Astrocyte of the spinal cord (primary cell): ENCODE data around the gene OTX2.

ENCODE experiments used
- DNase-seq: peaks from one replicate; pipeline ENCODE4 v3.0.0; 2011; ENCODE audit warnings: low read depth, low spot score
- H3K4me3 ChIP-seq: 2 replicates; pipeline ENCODE4 v1.5.1; 2011; ENCODE audit warnings: low read depth, mild to moderate bottlenecking, low read length, moderate library complexity
- CTCF ChIP-seq: IDR thresholded peaks from 2 replicates; pipeline ENCODE4 v1.5.1; 2012; ENCODE audit warnings: low read depth, mild to moderate bottlenecking, low read length, inconsistent platforms
- in situ Hi-C: cut with HindIII; loops from 2 replicates; pipeline ENCODE4 v1.10.0; 2017; ENCODE audit warnings: low sequenced_read_pairs

Gene OTX2

GRCh38 chr14:56796259-56796658, 14.0 kb downstream of the OTX2 start:
- TF ChIP-seq CTCF = no peak
- DNase-seq = no peak
- no peak overlapping the region for H3K4me3 ChIP-seq
- in situ Hi-C loops = no loop called here

GRCh38 chr14:56795284-56795622, 15.0 kb downstream of the OTX2 start:
- no peak overlapping the region for H3K4me3 ChIP-seq
- DNase-seq = no peak
- in situ Hi-C loops = no loop called here
- TF ChIP-seq CTCF = no peak

GRCh38 chr14:56794557-56795283, 15.6 kb downstream of the OTX2 start:
- TF ChIP-seq CTCF = no peak
- H3K4me3 ChIP-seq = no peak overlapping the region
- in situ Hi-C loops = no loop called here
- DNase-seq = no peak

- no peak for DNase-seq
- in situ Hi-C loops = no loop called here
- no peak for TF ChIP-seq CTCF
- H3K4me3 ChIP-seq = no peak overlapping the region
These were observed 16.2 kb downstream of the OTX2 start for GRCh38 chr14:56794088-56794556.

- no peak for DNase-seq
- TF ChIP-seq CTCF = no peak
- no peak overlapping the region for H3K4me3 ChIP-seq
- in situ Hi-C loops = no loop called here
These were observed 20.3 kb downstream of the OTX2 start for GRCh38 chr14:56789955-56790354.

- TF ChIP-seq CTCF = no peak
- no peak for DNase-seq
- H3K4me3 ChIP-seq = no peak overlapping the region
- in situ Hi-C loops = no loop called here
These were observed 22.7 kb downstream of the OTX2 start for GRCh38 chr14:56787530-56787929.
